Activated CD8-positive, alpha-beta T cell treated with anti-CD3 and anti-CD28 coated beads for 36 hours (primary cell): ENCODE results near the gene RASD1. TPM values are rescaled to one million over a fixed set of nuclear protein-coding genes. Genes with fewer than 3 reads are reported as not detected.

ENCODE experiments used
- ATAC-seq: fragments of 200-7000 bp; cut with Tn5 transposase; one replicate; pipeline ENCODE4 v1.10.0; 2021; ENCODE audit warnings: mild to moderate bottlenecking, moderate library complexity
- CTCF ChIA-PET: fragments of 350-600 bp; sonication (Branson Sonifier 250); formaldehyde crosslinking; loops from one replicate; lab custom pipeline; 2021; ENCODE audit warnings: antibody characterized with exemption; lab: Charles Lee
- POLR2A ChIA-PET: fragments of 350-600 bp; sonication (Branson Sonifier 250); formaldehyde crosslinking; loops from one replicate; lab custom pipeline; 2021; ENCODE audit warnings: antibody characterized with exemption; lab: Charles Lee
- DNase-seq: peaks from one replicate; pipeline ENCODE4 v3.0.0-alpha.2; 2020
- H3K27ac Mint-ChIP-seq: one replicate; pipeline ENCODE4 v1.8.0; 2021; ENCODE audit warnings: mild to moderate bottlenecking, mixed read lengths
- H3K27me3 Mint-ChIP-seq: one replicate; pipeline ENCODE4 v1.8.0; 2021; ENCODE audit warnings: mixed read lengths
- H3K36me3 Mint-ChIP-seq: one replicate; pipeline ENCODE4 v1.8.0; 2021; ENCODE audit warnings: low read depth, mixed read lengths
- H3K4me1 Mint-ChIP-seq: one replicate; pipeline ENCODE4 v1.8.0; 2021; ENCODE audit warnings: low read depth, mixed read lengths
- H3K4me3 Mint-ChIP-seq: one replicate; pipeline ENCODE4 v1.8.0; 2021; ENCODE audit warnings: mild to moderate bottlenecking, moderate library complexity, mixed read lengths
- H3K9me3 Mint-ChIP-seq: one replicate; pipeline ENCODE4 v1.8.0; 2021; ENCODE audit warnings: mixed read lengths
- CTCF ChIP-seq: fragments of 200-600 bp; IDR thresholded peaks from one replicate; pipeline ENCODE4 v1.8.0; 2022; ENCODE audit warnings: antibody characterized with exemption, mild to moderate bottlenecking
- intact Hi-C: fragments of 100-400 bp; cut with micrococcal nuclease; formaldehyde crosslinking; loops from one replicate; pipeline ENCODE4 v1.10.0; 2022
- total RNA-seq, 2 experiments: library from RNA; stranded (reverse); gene quantifications; one replicate each; pipeline ENCODE4 v1.2.3, GENCODE V29; 2021

The RASD1 gene
- total RNA-seq, 2 experiments from 2014 or later: 0.54 to 0.74 TPM

DNA sequence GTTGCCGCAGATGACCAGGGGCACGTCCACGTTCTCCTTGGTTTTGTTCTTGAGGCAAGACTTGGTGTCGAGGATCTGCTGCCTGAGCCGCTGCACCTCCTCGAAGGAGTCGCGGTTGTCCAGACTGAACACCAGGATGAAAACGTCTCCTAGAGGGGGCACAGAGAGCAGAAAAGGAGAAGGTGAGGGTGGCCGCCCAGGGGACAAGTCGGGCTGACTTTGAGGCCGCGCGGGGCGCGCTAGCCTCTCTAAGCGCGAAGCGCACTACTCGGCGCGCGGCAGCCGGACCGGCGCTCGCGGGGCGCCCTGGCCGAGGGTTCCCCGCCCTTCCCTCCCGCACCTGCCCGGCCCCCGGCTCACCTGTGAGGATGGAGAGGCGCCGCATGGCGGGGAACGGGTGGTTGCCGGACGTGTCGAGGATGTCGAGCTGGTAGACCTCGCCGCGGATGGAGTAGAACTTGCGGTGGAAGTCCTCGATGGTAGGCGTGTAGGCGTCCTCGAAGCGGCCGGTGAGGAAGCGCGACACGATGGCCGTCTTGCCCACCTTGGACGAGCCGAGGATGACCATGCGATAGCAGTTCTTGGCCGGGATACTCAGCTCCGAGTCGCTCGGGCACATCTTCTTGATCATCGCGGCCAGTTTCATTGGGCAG, 533 bp downstream of the RASD1 start:
- no peak for TF ChIP-seq CTCF
- Mint-ChIP-seq H3K36me3 (peaks cover 8% of the 10 kb centered on the region), H3K4me1 (peaks cover 15% of the 10 kb centered on the region), H3K4me3 (peak overlapping the region; percentile 54), H3K27me3 (peaks cover 8% of the 10 kb centered on the region), H3K27ac (no peak overlapping the region), H3K9me3 (no peaks in the 10 kb centered on the region)
- ChIA-PET CTCF (interaction anchor here (0.7 to 4.3 kb wide), 24 partner anchors 8 to 593 kb away, joined by 3 to 100 read pairs (median 5); partner anchors contain the start of gene PEMT), POLR2A (no interaction called here)
- ATAC-seq (no peak), DNase-seq (peak; percentile 54)
- intact Hi-C loops: loop anchor here (2.0 to 10.0 kb wide), 3 partner anchors 72 to 147 kb away; no protein-coding TSS in a partner anchor

- ChIA-PET POLR2A (no interaction called here), CTCF (interaction anchor here (2.3 to 4.3 kb wide), 5 partner anchors 10 to 144 kb away, joined by 11 to 100 read pairs (median 27); partner anchors contain the start of gene PEMT)
- ATAC-seq (no peak), DNase-seq (peak; percentile 46)
- Mint-ChIP-seq H3K4me3 (peak overlapping the region; percentile 54), H3K4me1 (peaks cover 15% of the 10 kb centered on the region), H3K36me3 (peaks cover 10% of the 10 kb centered on the region), H3K27ac (no peak overlapping the region), H3K27me3 (peaks cover 8% of the 10 kb centered on the region), H3K9me3 (no peaks in the 10 kb centered on the region)
- intact Hi-C loops: loop anchor here (5.0 to 10.0 kb wide), 2 partner anchors 72 to 140 kb away; no protein-coding TSS in a partner anchor
- TF ChIP-seq CTCF: no peak
These were observed 1.2 kb downstream of the RASD1 start for GRCh38 chr17:17494870-17495535.

DNA sequence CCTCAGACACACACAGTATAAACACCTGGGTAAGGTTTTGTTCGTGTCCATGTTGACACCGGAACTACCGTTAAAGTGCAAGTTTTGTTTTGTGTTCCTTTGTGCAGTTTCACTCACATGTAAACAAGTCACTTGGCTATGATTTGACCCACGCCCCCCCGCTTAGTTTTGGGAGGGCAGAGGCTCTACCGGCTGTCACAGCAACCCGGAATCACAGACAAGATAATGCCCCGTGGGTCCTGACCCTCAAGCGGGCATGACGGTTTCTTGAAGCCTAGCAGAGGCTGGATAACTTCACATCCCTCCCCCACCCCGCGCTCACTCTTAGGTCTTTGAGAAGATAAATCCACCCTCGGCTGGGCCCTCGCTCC, 1.7 kb downstream of the RASD1 start:
- ATAC-seq (no peak), DNase-seq (no peak)
- Mint-ChIP-seq H3K9me3 (no peaks in the 10 kb centered on the region), H3K36me3 (peaks cover 14% of the 10 kb centered on the region), H3K4me3 (peak overlapping the region; percentile 18), H3K27me3 (peaks cover 8% of the 10 kb centered on the region), H3K4me1 (peaks cover 18% of the 10 kb centered on the region), H3K27ac (no peak overlapping the region)
- intact Hi-C loops: loop anchor here (10.0 kb wide), 1 partner anchor 140 kb away; no protein-coding TSS in a partner anchor
- POLR2A ChIA-PET: no interaction called here
- no peak for TF ChIP-seq CTCF
- CTCF ChIA-PET: interaction anchor here (3.3 to 4.3 kb wide), 3 partner anchors 97 to 145 kb away, joined by 22 to 100 read pairs (median 27); partner anchors contain the start of gene PEMT

DNA sequence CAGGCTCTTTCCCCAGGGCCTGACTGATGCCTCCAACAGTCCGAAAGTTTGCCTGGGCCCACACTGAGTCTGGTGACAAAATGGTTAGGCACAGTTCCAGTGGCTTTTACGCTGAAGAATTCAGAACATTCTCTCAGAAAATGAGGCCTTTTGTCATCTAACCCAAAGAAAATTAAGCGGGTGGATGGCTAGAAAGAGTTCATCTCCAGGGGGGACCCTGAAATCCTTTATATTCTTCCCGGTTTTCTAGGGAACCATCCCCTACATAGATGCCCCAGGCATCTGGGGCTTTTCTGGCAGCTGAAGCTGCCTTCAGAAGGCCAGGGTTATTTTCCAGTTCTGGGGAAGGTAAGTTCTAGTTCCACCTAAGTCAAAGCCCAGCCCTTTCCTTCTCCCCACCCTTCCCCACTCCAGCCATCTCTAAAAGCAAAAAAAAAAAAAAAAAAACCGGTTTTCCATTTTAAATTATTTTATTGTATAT, 2.2 kb downstream of the RASD1 start:
- H3K4me3 Mint-ChIP-seq: no peak overlapping the region
- CTCF ChIA-PET: interaction anchor here (4.3 kb wide), 1 partner anchor 145 kb away, joined by 100 read pairs; no protein-coding TSS in a partner anchor

More for the DNA sequence above, 2.2 kb downstream of the RASD1 start:
- H3K27ac Mint-ChIP-seq: no peak overlapping the region
- ATAC-seq: no peak
- H3K36me3 Mint-ChIP-seq: peaks cover 16% of the 10 kb centered on the region
- H3K27me3 Mint-ChIP-seq: peaks cover 8% of the 10 kb centered on the region
- no peak for TF ChIP-seq CTCF
- peaks cover 20% of the 10 kb centered on the region for H3K4me1 Mint-ChIP-seq
- no peaks in the 10 kb centered on the region for H3K9me3 Mint-ChIP-seq
- DNase-seq: no peak
- POLR2A ChIA-PET: no interaction called here
- intact Hi-C loops: loop anchor here (10.0 kb wide), 1 partner anchor 139 kb away; no protein-coding TSS in a partner anchor
